ENCODE data around the gene NCOA7. TPM values are rescaled to one million over a fixed set of nuclear protein-coding genes. Genes with fewer than 3 reads are reported as not detected.

NCOA7 gene
- total and polyA plus RNA-seq, 12 donors, result 24.5 to 180 (median 70.8) TPM

GRCh38 chr6:125872259-125872921, 81.6 kb downstream of the NCOA7 start:
- WGBS, 4 donors, result 75 to 79% (median 79%) methylated on average over 5 of the region's 5 CpGs
- Histone ChIP-seq H3K4me1 (replicated peaks in 1 of 2) (peaks cover 5 to 26% of the 10 kb centered on the region in 2 donors), H3K36me3 (replicated peaks in 1 of 2) (peaks cover 0 to 18% of the 10 kb centered on the region in 2 donors), H3K4me3 (no peak overlapping the region), H3K27ac (peak overlapping the region in 1 of 5 donors; percentile 14), H3K27me3 (no peaks in the 10 kb centered on the region), H3K9me3 (replicated peaks in 1 of 3) (no peaks in the 10 kb centered on the region)
- DNase-seq, result no peak
- intact Hi-C loops (cut with DNase I), result no loop called here
- TF ChIP-seq POLR2A (IDR thresholded peaks at IDR 0.05) (no peak), CTCF (IDR thresholded peaks at IDR 0.05) (no peak)

GRCh38 chr6:125882243-125882642, 91.5 kb downstream of the NCOA7 start:
- H3K4me3 ChIP-seq, result no peak overlapping the region
- no peak for TF ChIP-seq CTCF (IDR thresholded peaks at IDR 0.05)
- no peak for TF ChIP-seq POLR2A (IDR thresholded peaks at IDR 0.05)
- H3K9me3 ChIP-seq (replicated peaks in 1 of 3), result no peaks in the 10 kb centered on the region
- DNase-seq, result no peak
- no peak overlapping the region for H3K27ac ChIP-seq
- peaks cover 0 to under 1% of the 10 kb centered on the region in 2 donors for H3K4me1 ChIP-seq (replicated peaks in 1 of 2)
- intact Hi-C loops (cut with DNase I), result no loop called here
- peaks cover 0 to 98% of the 10 kb centered on the region in 2 donors for H3K36me3 ChIP-seq (replicated peaks in 1 of 2)
- 83 to 88% (median 86%) methylated on average over 4 of the region's 4 CpGs for WGBS, 4 donors
- H3K27me3 ChIP-seq, result no peaks in the 10 kb centered on the region

- peaks cover 0 to 5% of the 10 kb centered on the region in 2 donors for H3K4me1 ChIP-seq (replicated peaks in 1 of 2)
- peaks cover 0 to 94% of the 10 kb centered on the region in 2 donors for H3K36me3 ChIP-seq (replicated peaks in 1 of 2)
- no peak overlapping the region for H3K4me3 ChIP-seq
- H3K27me3 ChIP-seq, result no peaks in the 10 kb centered on the region
- DNase-seq, result no peak
- TF ChIP-seq POLR2A (IDR thresholded peaks at IDR 0.05), result no peak
- TF ChIP-seq CTCF (IDR thresholded peaks at IDR 0.05), result no peak
- WGBS, 4 donors, result 80 to 85% (median 84%) methylated on average over 6 of the region's 6 CpGs
- no peaks in the 10 kb centered on the region for H3K9me3 ChIP-seq (replicated peaks in 1 of 3)
- no peak overlapping the region for H3K27ac ChIP-seq
- intact Hi-C loops (cut with DNase I), result no loop called here
Measured at GRCh38 chr6:125884634-125885371, 94.0 kb downstream of the NCOA7 start.

GRCh38 chr6:125886021-125886420, 95.3 kb downstream of the NCOA7 start:
- H3K4me3 ChIP-seq, result no peak overlapping the region
- no peak for DNase-seq
- intact Hi-C loops (cut with DNase I), result no loop called here
- 87 to 97% (median 91%) methylated on average over 1 of the region's 1 CpG for WGBS, 4 donors
- peaks cover 0 to 5% of the 10 kb centered on the region in 2 donors for H3K4me1 ChIP-seq (replicated peaks in 1 of 2)
- TF ChIP-seq CTCF (IDR thresholded peaks at IDR 0.05) (no peak), POLR2A (IDR thresholded peaks at IDR 0.05) (no peak)
- peaks cover 0 to 96% of the 10 kb centered on the region in 2 donors for H3K36me3 ChIP-seq (replicated peaks in 1 of 2)
- no peaks in the 10 kb centered on the region for H3K9me3 ChIP-seq (replicated peaks in 1 of 3)
- H3K27me3 ChIP-seq, result no peaks in the 10 kb centered on the region
- H3K27ac ChIP-seq, result peak overlapping the region in 1 of 5 donors; percentile 14

Measured in adrenal gland (tissue), 12 donors.